ENCODE measurements around the gene RAB3D. TPM values are rescaled to one million over a fixed set of nuclear protein-coding genes. Genes with fewer than 3 reads are reported as not detected.

The RAB3D gene
- total and polyA plus RNA-seq, 12 donors: 2.6 to 23.9 (median 10.7) TPM

DNA sequence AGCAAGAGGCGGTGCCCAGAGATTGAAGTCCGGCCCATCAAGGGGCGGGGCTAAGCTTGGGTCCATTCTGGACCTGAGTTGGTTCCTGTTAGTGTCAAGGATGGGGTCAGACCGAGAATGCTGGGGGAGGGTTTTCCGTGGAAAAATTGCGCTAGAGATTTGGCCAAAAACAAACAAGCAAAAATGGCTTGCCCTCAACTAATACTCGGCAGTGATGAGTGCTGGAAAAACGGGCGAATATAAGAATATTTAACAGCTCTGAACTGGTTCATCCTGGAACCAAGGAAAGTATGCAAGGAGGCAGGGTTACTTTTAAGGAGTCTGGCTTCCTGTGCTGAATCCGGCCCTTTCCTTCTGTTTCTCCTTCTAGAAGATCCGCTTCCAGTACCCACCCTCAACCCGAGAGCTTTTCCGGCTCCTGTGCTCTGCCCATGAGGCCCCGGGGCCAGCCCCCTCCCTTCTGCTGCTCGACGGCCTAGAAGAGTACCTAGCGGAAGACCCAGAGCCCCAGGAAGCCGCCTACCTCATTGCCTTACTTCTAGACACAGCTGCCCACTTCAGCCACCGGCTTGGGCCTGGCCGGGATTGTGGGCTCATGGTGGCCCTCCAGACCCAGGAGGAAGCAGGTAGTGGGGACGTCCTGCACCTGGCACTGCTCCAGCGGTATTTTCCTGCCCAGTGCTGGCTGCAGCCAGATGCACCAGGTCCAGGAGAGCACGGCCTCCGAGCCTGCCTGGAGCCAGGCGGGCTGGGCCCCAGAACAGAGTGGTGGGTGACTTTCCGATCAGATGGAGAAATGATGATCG is 35.9 kb upstream of the RAB3D start:
- Histone ChIP-seq H3K36me3 (replicated peaks in 1 of 2) (no peaks in the 10 kb centered on the region), H3K4me1 (replicated peaks in 1 of 2) (peaks cover 38 to 55% of the 10 kb centered on the region in 2 donors), H3K9me3 (replicated peaks in 1 of 3) (no peaks in the 10 kb centered on the region), H3K4me3 (peak overlapping the region; percentile 25 to 74 (median 51)), H3K27me3 (no peaks in the 10 kb centered on the region), H3K27ac (peak overlapping the region; percentile 84 to 97 (median 88))
- DNase-seq: peak; percentile 65 to 82 (median 70)
- 4 to 5% (median 5%) methylated on average over 23 to 27 of the region's 27 CpGs for WGBS, 4 donors
- TF ChIP-seq POLR2A (IDR thresholded peaks at IDR 0.05) (peak; percentile 58 to 88), CTCF (IDR thresholded peaks at IDR 0.05) (no peak)
- intact Hi-C loops (cut with DNase I): no loop called here

- Histone ChIP-seq H3K9me3 (replicated peaks in 1 of 3) (no peaks in the 10 kb centered on the region), H3K27ac (peak within 1 kb of the TSS; percentile 84 to 97 (median 88)), H3K36me3 (replicated peaks in 1 of 2) (no peaks in the 10 kb centered on the region), H3K4me1 (replicated peaks in 1 of 2) (peaks cover 35 to 49% of the 10 kb centered on the region in 2 donors), H3K27me3 (no peaks in the 10 kb centered on the region), H3K4me3 (peak within 1 kb of the TSS; percentile 47 to 74 (median 51))
- DNase-seq: peak; percentile 97 to 100 (median 99)
- intact Hi-C loops (cut with DNase I): no loop called here
- WGBS, 4 donors: 0 to 1% (median 1%) methylated on average over 13 to 44 of the region's 44 CpGs
- TF ChIP-seq POLR2A (IDR thresholded peaks at IDR 0.05) (peak in 1 of 2 donors; percentile 73), CTCF (IDR thresholded peaks at IDR 0.05) (no peak)
These were observed 35.1 kb upstream of the RAB3D start, which contains the start of gene SWSAP1 for GRCh38 chr19:11374433-11375142. SWSAP1 (plus strand) TSS chr19:11374666; CDS start chr19:11374681, 15 bp downstream.

- Histone ChIP-seq H3K36me3 (replicated peaks in 1 of 2) (no peaks in the 10 kb centered on the region), H3K4me3 (peak overlapping the region in 2 of 4 donors; percentile 47 to 55), H3K27ac (peak overlapping the region in 4 of 5 donors; percentile 78 to 97 (median 88)), H3K4me1 (replicated peaks in 1 of 2) (peaks cover 35 to 47% of the 10 kb centered on the region in 2 donors), H3K27me3 (no peaks in the 10 kb centered on the region), H3K9me3 (replicated peaks in 1 of 3) (no peaks in the 10 kb centered on the region)
- intact Hi-C loops (cut with DNase I): no loop called here
- no peak for DNase-seq
- 31 to 53% (median 45%) methylated on average over 11 of the region's 11 CpGs for WGBS, 4 donors
- TF ChIP-seq POLR2A (IDR thresholded peaks at IDR 0.05): no peak
These were observed 34.5 kb upstream of the RAB3D start for GRCh38 chr19:11373885-11374432.

- Histone ChIP-seq H3K27me3 (no peaks in the 10 kb centered on the region), H3K4me3 (no peak overlapping the region), H3K27ac (peak overlapping the region in 1 of 5 donors; percentile 97), H3K36me3 (replicated peaks in 1 of 2) (no peaks in the 10 kb centered on the region), H3K9me3 (replicated peaks in 1 of 3) (no peaks in the 10 kb centered on the region), H3K4me1 (replicated peaks in 1 of 2) (peaks cover 33 to 40% of the 10 kb centered on the region in 2 donors)
- DNase-seq: peak in 1 of 7 donors; percentile 88
- WGBS, 4 donors: 55 to 58% (median 57%) methylated on average over 10 of the region's 10 CpGs
- intact Hi-C loops (cut with DNase I): no loop called here
- TF ChIP-seq CTCF (IDR thresholded peaks at IDR 0.05) (no peak), POLR2A (IDR thresholded peaks at IDR 0.05) (no peak)
These were observed 33.9 kb upstream of the RAB3D start for GRCh38 chr19:11373166-11373884.

Data from adrenal gland (tissue), 12 donors.